CD4-positive, alpha-beta T cell treated with Interleukin-10 for 1 hour (primary cell): ENCODE results near the gene SEPTIN14.
"Not testable (repeated sequence)": the region's sequence is repeated elsewhere in the genome, so short reads cannot be mapped to it uniquely, and the experiment has no call there.

Experiments
- DNase-seq: peaks from one replicate; pipeline ENCODE4 v3.0.0-alpha.2; 2020

Gene SEPTIN14

DNA sequence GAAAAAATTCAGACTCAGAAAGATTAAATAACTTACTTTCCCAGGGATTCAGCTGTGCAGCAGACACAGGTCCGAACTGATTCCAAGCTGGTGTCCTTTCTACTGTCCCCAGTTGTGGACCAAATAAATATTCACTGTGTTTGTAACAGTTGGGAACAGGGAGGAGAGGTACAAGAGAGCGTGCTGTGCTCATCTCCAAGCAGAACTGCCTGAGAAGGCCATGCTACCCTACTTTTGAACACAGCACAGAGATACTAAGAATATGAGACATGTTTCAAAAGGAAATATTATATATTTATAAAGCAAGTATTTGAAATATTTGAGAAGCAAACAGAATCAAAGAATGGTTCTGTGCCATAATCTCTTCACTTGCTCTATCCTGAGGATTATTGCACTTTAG lies at the start of gene SEPTIN14:
Gene SEPTIN14, minus strand, starts transcription at position 101 of the 400 bp plus-strand sequence. CDS start 756 bp downstream, outside the sequence.
- not testable (repeated sequence) for DNase-seq

DNA sequence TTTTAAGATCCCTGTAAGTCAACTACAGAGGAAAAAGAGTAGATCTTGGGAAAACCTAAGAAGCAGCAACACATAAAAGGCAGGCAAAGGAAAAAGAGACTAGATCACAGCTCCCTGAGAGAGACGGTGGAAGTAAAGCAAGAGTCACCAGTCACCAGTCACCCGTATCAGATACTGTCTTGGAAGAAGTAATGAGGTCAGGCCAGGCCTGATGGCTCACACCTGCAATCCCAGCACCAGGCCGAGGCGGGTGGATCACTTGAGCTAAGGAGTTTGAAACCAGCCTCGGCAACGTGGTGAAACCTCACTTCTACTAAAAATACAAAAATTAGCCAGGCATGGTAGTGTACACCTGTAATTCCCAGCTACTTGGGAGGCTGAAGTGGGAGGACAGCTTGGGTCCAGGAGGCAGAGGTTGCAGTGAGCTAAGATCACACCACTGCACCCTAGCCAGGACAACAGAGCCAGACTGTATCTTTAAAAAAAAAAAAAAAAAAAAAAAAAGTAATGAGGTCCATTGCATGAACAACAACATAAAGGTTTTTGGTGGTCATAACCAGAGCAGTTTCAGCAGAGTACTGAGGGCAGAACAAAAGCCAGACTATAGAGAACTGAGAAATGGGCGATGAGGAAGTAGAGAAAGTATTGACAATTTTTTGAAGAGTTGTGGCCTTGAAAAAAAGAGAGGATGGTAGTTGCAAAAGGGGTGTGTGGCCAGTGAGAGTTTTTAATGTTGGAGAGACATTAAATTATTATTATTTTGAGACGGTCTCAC lies 41.6 kb upstream of the SEPTIN14 start:
- no peak for DNase-seq

DNA sequence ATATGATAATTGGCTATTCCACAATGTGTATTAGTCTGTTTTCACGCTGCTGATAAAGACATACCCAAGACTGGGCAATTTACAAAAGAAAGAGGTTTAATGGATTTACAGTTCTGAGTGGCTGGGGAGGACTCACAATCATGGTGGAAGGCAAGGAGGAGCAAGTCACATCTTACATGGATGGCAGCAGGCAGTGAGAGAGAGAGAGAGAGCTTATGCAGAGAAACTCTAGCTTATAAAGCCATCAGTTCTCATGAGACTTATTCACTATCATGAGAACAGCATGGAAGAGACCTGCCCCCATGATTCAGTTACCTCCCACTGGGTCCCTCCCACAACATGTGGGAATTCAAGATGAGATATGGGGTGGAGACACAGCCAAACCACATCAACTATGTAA lies 38.5 kb upstream of the SEPTIN14 start:
- DNase-seq, result not testable (repeated sequence)

- no peak for DNase-seq
Observed at GRCh38 chr7:55898287-55898686, 35.7 kb upstream of the SEPTIN14 start.

- DNase-seq, result no peak
Observed at GRCh38 chr7:55895021-55895420, 32.5 kb upstream of the SEPTIN14 start.

- DNase-seq, result no peak
Observed at GRCh38 chr7:55893940-55894339, 31.4 kb upstream of the SEPTIN14 start.

- not testable (repeated sequence) for DNase-seq
Observed at GRCh38 chr7:55888378-55888777, 25.8 kb upstream of the SEPTIN14 start.

DNA sequence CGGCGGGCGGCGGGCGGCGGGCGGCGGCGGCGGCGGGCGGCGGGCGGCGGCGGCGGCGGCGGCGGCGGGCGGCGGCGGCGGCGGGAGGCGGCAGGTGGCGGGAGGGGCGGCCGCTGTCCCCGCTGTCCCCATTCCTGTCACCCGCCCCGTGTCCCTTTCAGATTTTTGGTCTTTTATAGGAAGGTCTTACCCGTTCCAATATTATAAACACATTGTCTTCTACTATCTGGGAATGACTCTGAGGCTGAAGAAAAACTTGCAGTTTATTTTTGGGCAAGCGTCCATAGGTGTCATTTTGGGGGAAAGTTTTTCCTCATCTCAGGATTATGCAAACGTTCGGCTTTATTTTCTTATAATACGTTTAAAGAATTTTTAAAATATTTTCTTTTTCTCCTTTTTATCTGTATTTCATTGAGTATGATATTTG lies 25.3 kb upstream of the SEPTIN14 start:
- peak; percentile 20 for DNase-seq

GRCh38 chr7:55884321-55884720 lies 21.8 kb upstream of the SEPTIN14 start:
- DNase-seq, result no peak

DNA sequence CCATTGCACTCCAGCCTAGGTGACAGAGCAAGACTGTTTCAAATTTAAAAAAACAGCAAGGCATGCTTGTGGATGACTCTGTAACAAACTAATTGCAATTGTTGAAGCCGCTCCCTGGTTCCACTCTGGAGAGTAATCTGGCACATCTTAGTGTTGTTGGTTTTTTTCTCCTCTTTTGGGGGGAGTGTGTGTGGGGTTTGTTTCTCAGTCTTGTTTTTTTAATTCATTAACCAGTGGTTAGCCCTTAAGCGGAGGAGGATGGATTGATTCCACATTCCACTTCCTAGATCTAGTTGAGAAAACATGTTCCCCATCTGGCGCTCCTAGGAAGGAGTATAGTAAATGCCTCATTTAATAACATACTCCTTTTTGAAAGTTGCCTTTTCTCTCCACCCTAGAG lies 16.1 kb upstream of the SEPTIN14 start:
- DNase-seq, result no peak

- DNase-seq, result no peak
Observed at GRCh38 chr7:55877308-55877707, 14.8 kb upstream of the SEPTIN14 start.

GRCh38 chr7:55873765-55874164 lies 11.2 kb upstream of the SEPTIN14 start:
- DNase-seq, result no peak

GRCh38 chr7:55871932-55872485 lies 9.5 kb upstream of the SEPTIN14 start:
- DNase-seq, result no peak

DNA sequence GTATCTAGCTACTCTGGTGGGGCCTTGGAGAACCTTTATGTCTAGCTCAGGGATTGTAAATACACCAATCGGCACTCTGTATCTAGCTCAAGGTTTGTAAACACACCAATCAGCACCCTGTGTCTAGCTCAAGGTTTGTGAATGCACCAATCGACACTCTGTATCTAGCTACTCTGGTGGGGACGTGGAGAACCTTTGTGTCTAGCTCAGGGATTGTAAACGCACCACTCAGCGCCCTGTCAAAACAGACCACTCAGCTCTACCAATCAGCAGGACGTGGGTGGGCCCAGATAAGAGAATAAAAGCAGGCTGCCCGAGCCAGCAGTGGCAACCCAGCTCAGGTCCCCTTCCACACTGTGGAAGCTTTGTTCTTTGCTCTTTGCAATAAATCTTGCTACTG lies 6.4 kb upstream of the SEPTIN14 start:
- DNase-seq, result not testable (repeated sequence)

- DNase-seq, result not testable (repeated sequence)
Observed at GRCh38 chr7:55845164-55845563, 17.4 kb downstream of the SEPTIN14 start.

DNA sequence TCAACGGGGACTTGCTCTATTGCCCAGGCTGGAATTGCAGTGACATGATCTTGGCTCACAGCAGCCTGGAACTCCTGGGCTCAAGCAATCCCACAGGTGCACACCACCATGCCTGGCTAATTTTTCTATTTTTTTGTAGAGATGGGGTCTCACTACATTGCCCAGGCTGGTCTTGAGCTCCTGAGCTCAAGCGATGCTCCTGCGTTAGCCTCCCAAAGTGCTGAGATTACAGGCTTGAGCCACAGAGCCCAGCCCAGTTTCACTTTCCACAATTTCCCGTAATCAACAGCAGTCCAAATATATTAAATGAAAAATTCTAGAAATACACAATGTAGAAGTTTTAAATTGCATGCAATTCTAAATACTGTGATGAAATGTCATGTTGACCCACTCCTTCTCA lies 24.0 kb downstream of the SEPTIN14 start:
- no peak for DNase-seq

DNA sequence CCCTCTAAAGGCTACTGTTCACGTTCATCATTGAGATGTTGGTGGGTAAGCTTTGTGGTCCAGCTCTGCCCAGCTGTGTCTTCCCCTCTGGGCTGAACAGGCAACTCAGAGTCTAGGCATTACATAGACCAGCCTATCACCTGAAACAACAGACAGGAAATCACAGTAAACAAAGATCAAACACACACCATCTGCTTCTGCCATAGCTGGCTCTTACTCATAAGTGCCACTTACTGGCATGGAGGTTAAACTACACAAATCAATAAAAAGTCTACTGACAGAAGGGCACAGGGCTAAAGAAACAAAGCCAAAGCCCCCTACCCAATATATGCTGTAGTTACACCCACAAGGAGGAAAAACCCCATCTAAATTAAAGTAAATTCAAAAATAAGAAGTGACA lies 35.0 kb downstream of the SEPTIN14 start:
- DNase-seq, result no peak

DNA sequence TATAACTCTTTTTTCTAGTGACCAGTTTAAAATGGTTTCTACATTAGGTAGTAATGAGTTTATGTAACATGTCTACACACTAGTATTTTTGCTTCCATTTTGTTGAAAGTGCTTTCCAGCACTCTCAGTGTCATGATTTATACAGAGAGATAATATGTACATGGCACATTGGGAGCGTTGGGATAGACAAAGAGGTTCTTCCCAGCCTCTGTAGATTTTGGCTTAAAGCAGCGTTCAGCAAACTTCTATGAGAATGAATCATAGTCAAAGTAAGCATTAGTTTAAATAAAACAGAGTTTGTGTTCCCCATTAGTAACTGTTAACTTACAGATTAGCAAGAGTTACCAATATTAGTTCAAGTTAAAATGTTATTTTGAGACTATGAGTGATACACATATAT lies 43.9 kb downstream of the SEPTIN14 start:
- DNase-seq, result no peak

- DNase-seq, result not testable (repeated sequence)
Observed at GRCh38 chr7:55797260-55797659, 65.3 kb downstream of the SEPTIN14 start.

DNA sequence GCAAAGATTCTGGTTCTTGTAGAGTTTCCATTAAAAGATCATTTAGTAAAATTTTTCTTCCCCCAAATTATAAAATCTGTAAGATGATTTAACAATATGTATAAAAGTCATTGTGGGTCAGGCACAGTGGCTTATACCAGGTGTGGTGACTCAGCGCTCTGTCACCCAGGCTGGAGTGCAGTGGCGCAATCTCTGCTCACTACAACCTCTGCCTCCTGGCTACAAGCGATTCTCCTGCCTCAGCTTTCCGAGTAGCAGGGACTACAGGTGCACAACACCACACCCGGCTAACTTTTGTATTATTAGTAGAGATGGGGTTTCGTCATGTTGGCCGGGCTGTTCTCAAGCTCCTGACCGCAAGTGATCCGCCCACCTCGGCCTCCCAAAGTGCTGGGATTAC lies 68.0 kb downstream of the SEPTIN14 start:
- no peak for DNase-seq

- no peak for DNase-seq
Observed at GRCh38 chr7:55792048-55792447, 70.5 kb downstream of the SEPTIN14 start.

- DNase-seq, result no peak
Observed at GRCh38 chr7:55787796-55788195, 74.8 kb downstream of the SEPTIN14 start.

- no peak for DNase-seq
Observed at GRCh38 chr7:55786901-55787300, 75.7 kb downstream of the SEPTIN14 start.

- not testable (repeated sequence) for DNase-seq
Observed at GRCh38 chr7:55785444-55785843, 77.1 kb downstream of the SEPTIN14 start.

DNA sequence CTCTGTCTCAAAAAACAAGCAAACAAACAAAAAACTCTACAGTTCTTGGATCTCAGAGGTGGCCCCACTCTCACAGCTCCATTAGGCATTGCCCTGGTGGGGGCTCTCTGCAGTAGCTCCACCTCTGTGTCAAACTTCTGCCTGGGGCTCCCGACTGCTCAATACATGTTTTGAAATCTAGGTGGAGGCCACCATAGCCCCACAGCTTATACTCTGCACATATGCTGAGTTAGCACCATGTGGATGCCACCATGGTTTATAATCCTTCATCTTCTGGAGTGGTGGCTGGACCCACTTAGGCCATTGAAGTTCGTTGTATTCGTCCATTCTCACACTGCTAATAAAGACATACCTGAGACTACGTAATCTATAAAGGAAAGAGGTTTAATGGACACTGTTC lies 78.4 kb downstream of the SEPTIN14 start:
- no peak for DNase-seq
